Placental epithelial cell (primary cell): ENCODE measurements around the gene ECEL1. TPM values are rescaled to one million over a fixed set of nuclear protein-coding genes. Genes with fewer than 3 reads are reported as not detected.

Source experiments
- total RNA-seq: library from RNA; depleted of rRNA; stranded (reverse); fragments of >200 nt; gene quantifications from 2 replicates; pipeline ENCODE4 v1.2.3, GENCODE V29; 2012

Gene ECEL1, protein sequence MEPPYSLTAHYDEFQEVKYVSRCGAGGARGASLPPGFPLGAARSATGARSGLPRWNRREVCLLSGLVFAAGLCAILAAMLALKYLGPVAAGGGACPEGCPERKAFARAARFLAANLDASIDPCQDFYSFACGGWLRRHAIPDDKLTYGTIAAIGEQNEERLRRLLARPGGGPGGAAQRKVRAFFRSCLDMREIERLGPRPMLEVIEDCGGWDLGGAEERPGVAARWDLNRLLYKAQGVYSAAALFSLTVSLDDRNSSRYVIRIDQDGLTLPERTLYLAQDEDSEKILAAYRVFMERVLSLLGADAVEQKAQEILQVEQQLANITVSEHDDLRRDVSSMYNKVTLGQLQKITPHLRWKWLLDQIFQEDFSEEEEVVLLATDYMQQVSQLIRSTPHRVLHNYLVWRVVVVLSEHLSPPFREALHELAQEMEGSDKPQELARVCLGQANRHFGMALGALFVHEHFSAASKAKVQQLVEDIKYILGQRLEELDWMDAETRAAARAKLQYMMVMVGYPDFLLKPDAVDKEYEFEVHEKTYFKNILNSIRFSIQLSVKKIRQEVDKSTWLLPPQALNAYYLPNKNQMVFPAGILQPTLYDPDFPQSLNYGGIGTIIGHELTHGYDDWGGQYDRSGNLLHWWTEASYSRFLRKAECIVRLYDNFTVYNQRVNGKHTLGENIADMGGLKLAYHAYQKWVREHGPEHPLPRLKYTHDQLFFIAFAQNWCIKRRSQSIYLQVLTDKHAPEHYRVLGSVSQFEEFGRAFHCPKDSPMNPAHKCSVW
- total RNA-seq, result not detected in 2 replicates

DNA sequence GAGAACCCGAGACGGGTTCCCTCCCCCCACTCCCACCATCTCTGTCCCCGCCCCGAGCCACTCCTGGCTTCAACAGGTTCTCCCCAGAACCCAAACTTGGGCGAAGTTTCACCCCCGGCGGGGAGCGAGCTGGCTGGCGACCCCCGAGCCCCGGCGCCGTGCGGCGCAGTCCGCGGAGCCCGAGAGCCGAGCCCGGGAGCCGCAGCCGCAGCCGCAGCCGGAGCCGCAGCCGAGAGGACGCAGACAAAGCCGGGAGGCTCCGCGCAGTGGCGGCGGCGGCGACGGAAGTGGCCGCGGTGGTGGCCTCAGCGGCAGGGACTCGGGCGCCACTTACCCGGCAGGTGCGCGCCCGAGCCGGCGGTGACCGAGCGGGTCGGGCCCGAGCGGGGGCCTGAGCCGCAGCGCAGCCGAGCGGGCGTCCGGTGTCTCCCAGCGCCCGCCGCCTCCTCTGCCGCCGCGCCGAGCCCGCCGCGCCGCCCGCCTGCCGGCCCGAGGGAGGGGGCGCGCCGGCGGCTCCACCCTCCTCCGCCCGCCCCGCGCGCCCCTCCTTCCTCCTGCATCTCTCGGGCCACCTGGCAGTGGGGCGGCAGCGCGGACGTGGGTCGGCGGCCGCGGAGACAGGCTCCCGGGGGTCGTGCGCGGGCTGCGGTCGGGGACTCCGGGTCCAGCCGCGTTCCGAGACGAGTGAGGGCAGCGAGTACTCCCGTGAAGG is at the start of gene ECEL1:
TSS of gene ECEL1 (minus strand) at position 450 of the 712 bp plus-strand sequence. CDS start 1,181 bp downstream, outside the sequence.

GRCh38 chr2:232525791-232526371 is 38.2 kb upstream of the ECEL1 start, which contains the start of gene CHRND:
TSS of gene CHRND (plus strand) at chr2:232526160. CDS start at chr2:232526216, 56 bp downstream.

GRCh38 chr2:232519581-232520438 is 32.2 kb upstream of the ECEL1 start, which contains the start of gene PRSS56:
TSS of gene PRSS56 (plus strand) at chr2:232520388. CDS start at chr2:232520599, 211 bp downstream.

GRCh38 chr2:232455426-232456255 is 32.0 kb downstream of the ECEL1 start, which contains the start of gene ALPI:
TSS of gene ALPI (plus strand) at chr2:232456153. CDS start at chr2:232456200, 47 bp downstream.

Other genes with a start within 250 kb of the ECEL1 start
- gene ALPP, start 109.1 kb downstream of the ECEL1 start, total RNA-seq, result 3.9 and 19.2 TPM in 2 replicates
- under 0.01 TPM in 1 of 2 replicates, not detected in the other for gene ALPG, start 81.0 kb downstream of the ECEL1 start, total RNA-seq
- gene ALPI, start 31.7 kb downstream of the ECEL1 start, total RNA-seq, result not detected in 2 replicates
- not detected in 2 replicates for gene PRSS56, start 32.6 kb upstream of the ECEL1 start, total RNA-seq
- not detected in 2 replicates for gene CHRND, start 38.3 kb upstream of the ECEL1 start, total RNA-seq
- 0.39 TPM in 1 of 2 replicates, not detected in the other for gene CHRNG, start 51.9 kb upstream of the ECEL1 start, total RNA-seq
- gene TIGD1, start 62.7 kb upstream of the ECEL1 start, total RNA-seq, result 3.4 and 5.5 TPM in 2 replicates
- 82.8 and 101 TPM in 2 replicates for gene EIF4E2, start 62.9 kb upstream of the ECEL1 start, total RNA-seq
- 3.8 and 5.5 TPM in 2 replicates for gene EFHD1, start 145.8 kb upstream of the ECEL1 start, total RNA-seq
- 41.2 and 49.6 TPM in 2 replicates for gene GIGYF2, start 209.5 kb upstream of the ECEL1 start, total RNA-seq